HFF-Myc (cell line): Measurements from ENCODE around the gene PWWP2B.

Source experiments
- DNase-seq: peaks from one replicate; pipeline ENCODE4 v3.0.0-alpha.2; 2011; ENCODE audit warnings: low read depth; ENCODE audit errors: extremely low read depth
- H3K4me3 ChIP-seq: replicated peaks from 2 replicates; pipeline ENCODE4 v1.5.1; 2011; ENCODE audit warnings: low read depth, mild to moderate bottlenecking, control low read depth, low read length
- CTCF ChIP-seq: IDR thresholded peaks from 2 replicates; pipeline ENCODE4 v1.5.1; 2012; ENCODE audit warnings: mild to moderate bottlenecking, low read depth, low read length, control low read depth; ENCODE audit errors: missing control alignments

Gene PWWP2B

GRCh38 chr10:132407846-132408278 is 10.9 kb downstream of the PWWP2B start:
- H3K4me3 ChIP-seq, result no peak overlapping the region
- DNase-seq, result no peak
- TF ChIP-seq CTCF, result no peak

GRCh38 chr10:132408367-132408781 is 11.4 kb downstream of the PWWP2B start:
- no peak for DNase-seq
- no peak for TF ChIP-seq CTCF
- no peak overlapping the region for H3K4me3 ChIP-seq

GRCh38 chr10:132408823-132409666 is 12.0 kb downstream of the PWWP2B start:
- DNase-seq, result no peak
- TF ChIP-seq CTCF, result no peak
- no peak overlapping the region for H3K4me3 ChIP-seq

- DNase-seq, result no peak
- H3K4me3 ChIP-seq, result no peak overlapping the region
- TF ChIP-seq CTCF, result no peak
Observed at GRCh38 chr10:132409667-132410028, 12.6 kb downstream of the PWWP2B start.

GRCh38 chr10:132410056-132410778 is 13.2 kb downstream of the PWWP2B start:
- no peak overlapping the region for H3K4me3 ChIP-seq
- no peak for DNase-seq
- TF ChIP-seq CTCF, result no peak

GRCh38 chr10:132410779-132411532 is 14.0 kb downstream of the PWWP2B start:
- DNase-seq, result no peak
- TF ChIP-seq CTCF, result no peak
- no peak overlapping the region for H3K4me3 ChIP-seq
